Esophagus (tissue), 2 donors: Measurements from ENCODE around the gene PRKCB. TPM values are rescaled to one million over a fixed set of nuclear protein-coding genes. Genes with fewer than 3 reads are reported as not detected.
"Not testable (repeated sequence)": the region's sequence is repeated elsewhere in the genome, so short reads cannot be mapped to it uniquely, and the experiment has no call there.

Source experiments
- H3K27ac ChIP-seq, 2 donors: one replicate each; pipeline ENCODE4 v1.5.1; 2013; ENCODE audit warnings: low read depth in 2 of 2, mild to moderate bottlenecking in 2 of 2, inconsistent platforms in 1 of 2, low read length in 1 of 2, moderate library complexity in 1 of 2
- H3K27me3 ChIP-seq, 2 donors: one replicate each; pipeline ENCODE4 v1.6.1; 2013; ENCODE audit warnings: low read length in 2 of 2, control low read depth in 1 of 2, mild to moderate bottlenecking in 1 of 2; ENCODE audit not compliant: insufficient read depth in 2 of 2, control insufficient read depth in 1 of 2
- H3K36me3 ChIP-seq, 2 donors: one replicate each; pipeline ENCODE4 v1.6.1; 2013; ENCODE audit warnings: low read length in 1 of 2; ENCODE audit not compliant: control insufficient read depth in 2 of 2, insufficient read depth in 2 of 2
- H3K4me1 ChIP-seq, 2 donors: one replicate each; pipeline ENCODE4 v1.6.1; 2013; ENCODE audit warnings: low read length in 1 of 2; ENCODE audit not compliant: control insufficient read depth in 2 of 2, insufficient read depth in 2 of 2
- H3K4me3 ChIP-seq, 2 donors: one replicate each; pipeline ENCODE4 v1.5.1; 2013; ENCODE audit warnings: low read length in 2 of 2, mild to moderate bottlenecking in 2 of 2, low read depth in 1 of 2, moderate library complexity in 1 of 2
- H3K9me3 ChIP-seq, 2 donors: one replicate each; pipeline ENCODE4 v1.6.1; 2013; ENCODE audit warnings: mild to moderate bottlenecking in 2 of 2, low read depth in 1 of 2, low read length in 1 of 2, moderate library complexity in 1 of 2; ENCODE audit not compliant: control insufficient read depth in 2 of 2, insufficient read depth in 1 of 2
- WGBS, 2 donors: extraction: QIAGEN DNeasy Blood & Tissue Kit; methylation state at CpG; one replicate each; pipeline ENCODE4 v1.1.7; 2013; 5-methylcytosine and 5-hydroxymethylcytosine counted together
- polyA plus RNA-seq, 2 donors: library from polyadenylated mRNA; stranded (reverse); fragments of 200-250 nt; gene quantifications; one replicate each; pipeline ENCODE4 v1.2.3, GENCODE V29; 2013
- donor health status: healthy with polysubstance abuse.
- donor health status: Bipolar disorder and iron deficiency.

The PRKCB gene
- polyA plus RNA-seq, 2 donors = 0.39 to 0.45 TPM

- no peaks in the 10 kb centered on the region for H3K27me3 ChIP-seq
- H3K27ac ChIP-seq = no peak overlapping the region
- no peak overlapping the region for H3K4me3 ChIP-seq
- no peaks in the 10 kb centered on the region for H3K36me3 ChIP-seq
- no peaks in the 10 kb centered on the region for H3K4me1 ChIP-seq
- no peaks in the 10 kb centered on the region for H3K9me3 ChIP-seq
- WGBS, 2 donors = 74 to 76% methylated on average over 5 of the region's 5 CpGs
Observed at GRCh38 chr16:24013054-24013636, 177.4 kb downstream of the PRKCB start.

GRCh38 chr16:24013864-24014645 is 178.3 kb downstream of the PRKCB start:
- no peaks in the 10 kb centered on the region for H3K9me3 ChIP-seq
- WGBS, 2 donors = 22 to 27% methylated on average over 9 of the region's 9 CpGs
- no peaks in the 10 kb centered on the region for H3K27me3 ChIP-seq
- no peaks in the 10 kb centered on the region for H3K36me3 ChIP-seq
- H3K4me3 ChIP-seq = no peak overlapping the region
- H3K27ac ChIP-seq = no peak overlapping the region
- no peaks in the 10 kb centered on the region for H3K4me1 ChIP-seq

GRCh38 chr16:24014955-24015354 is 179.2 kb downstream of the PRKCB start:
- not testable (repeated sequence) for H3K4me1 ChIP-seq, H3K27me3 ChIP-seq, H3K36me3 ChIP-seq, H3K4me3 ChIP-seq, H3K27ac ChIP-seq, H3K9me3 ChIP-seq
- 82 to 86% methylated on average over 7 of the region's 7 CpGs for WGBS, 2 donors

- no peak overlapping the region for H3K4me3 ChIP-seq
- WGBS, 2 donors = 57 to 64% methylated on average over 5 of the region's 5 CpGs
- H3K27me3 ChIP-seq = no peaks in the 10 kb centered on the region
- no peaks in the 10 kb centered on the region for H3K4me1 ChIP-seq
- H3K27ac ChIP-seq = no peak overlapping the region
- H3K9me3 ChIP-seq = no peaks in the 10 kb centered on the region
- H3K36me3 ChIP-seq = no peaks in the 10 kb centered on the region
Observed at GRCh38 chr16:24015923-24016322, 180.1 kb downstream of the PRKCB start.

- WGBS, 2 donors = 63 to 65% methylated on average over 7 of the region's 7 CpGs
- Histone ChIP-seq H3K9me3 (no peaks in the 10 kb centered on the region), H3K27ac (no peak overlapping the region), H3K4me1 (no peaks in the 10 kb centered on the region), H3K27me3 (no peaks in the 10 kb centered on the region), H3K4me3 (no peak overlapping the region), H3K36me3 (no peaks in the 10 kb centered on the region)
Observed at GRCh38 chr16:24018485-24018884, 182.7 kb downstream of the PRKCB start.

- no peak overlapping the region for H3K4me3 ChIP-seq
- 69 to 83% methylated on average over 3 of the region's 3 CpGs for WGBS, 2 donors
Observed at GRCh38 chr16:24022797-24023196, 187.0 kb downstream of the PRKCB start.

GRCh38 chr16:24023621-24024020 is 187.8 kb downstream of the PRKCB start:
- Histone ChIP-seq H3K27ac (no peak overlapping the region), H3K36me3 (no peaks in the 10 kb centered on the region), H3K4me3 (no peak overlapping the region), H3K9me3 (no peaks in the 10 kb centered on the region), H3K27me3 (peaks cover 0 to 6% of the 10 kb centered on the region in 2 donors), H3K4me1 (no peaks in the 10 kb centered on the region)
- WGBS, 2 donors = 71 to 79% methylated on average over 6 of the region's 6 CpGs

More at GRCh38 chr16:24022797-24023196, 187.0 kb downstream of the PRKCB start:
- Histone ChIP-seq H3K27me3 (peaks cover 0 to 6% of the 10 kb centered on the region in 2 donors), H3K4me1 (no peaks in the 10 kb centered on the region), H3K36me3 (no peaks in the 10 kb centered on the region), H3K27ac (no peak overlapping the region), H3K9me3 (no peaks in the 10 kb centered on the region)

GRCh38 chr16:24024971-24025370 is 189.2 kb downstream of the PRKCB start:
- peaks cover 0 to 6% of the 10 kb centered on the region in 2 donors for H3K27me3 ChIP-seq
- no peaks in the 10 kb centered on the region for H3K4me1 ChIP-seq
- 88 to 91% methylated on average over 7 of the region's 7 CpGs for WGBS, 2 donors
- no peaks in the 10 kb centered on the region for H3K36me3 ChIP-seq
- no peak overlapping the region for H3K4me3 ChIP-seq
- H3K27ac ChIP-seq = no peak overlapping the region
- H3K9me3 ChIP-seq = no peaks in the 10 kb centered on the region

GRCh38 chr16:24027466-24027865 is 191.7 kb downstream of the PRKCB start:
- Histone ChIP-seq H3K27me3 (peaks cover 0 to 6% of the 10 kb centered on the region in 2 donors), H3K9me3 (peaks cover 0 to 2% of the 10 kb centered on the region in 2 donors), H3K27ac (no peak overlapping the region), H3K4me3 (no peak overlapping the region), H3K36me3 (no peaks in the 10 kb centered on the region), H3K4me1 (no peaks in the 10 kb centered on the region)
- 53 to 60% methylated on average over 8 of the region's 8 CpGs for WGBS, 2 donors

GRCh38 chr16:24029841-24030240 is 194.1 kb downstream of the PRKCB start:
- not testable (repeated sequence) for H3K4me1 ChIP-seq, H3K27ac ChIP-seq, H3K9me3 ChIP-seq, H3K4me3 ChIP-seq, H3K36me3 ChIP-seq, H3K27me3 ChIP-seq
- WGBS, 2 donors = 86 to 90% methylated on average over 1 of the region's 1 CpG
